Panc1 (cell line): ENCODE measurements around the gene OR5L2. TPM values are rescaled to one million over a fixed set of nuclear protein-coding genes. Genes with fewer than 3 reads are reported as not detected.
"Not testable (repeated sequence)": the region's sequence is repeated elsewhere in the genome, so short reads cannot be mapped to it uniquely, and the experiment has no call there.

Experiments used
- ATAC-seq: fragments of 200-7000 bp; cut with Tn5 transposase; 2 replicates; pipeline ENCODE4 v1.9.1; 2020; ENCODE audit warnings: mild to moderate bottlenecking, moderate library complexity
- BruUV-seq: library from RNA; stranded (reverse); fragments of 400-500 nt; replicated peaks from 2 replicates; lab custom pipeline; 2021; lab: Mats Ljungman, UMichigan
- CTCF ChIA-PET: fragments of 300-600 bp; sonication (Branson Sonifier 250); formaldehyde crosslinking; loops from one replicate; lab custom pipeline; 2022; ENCODE audit warnings: antibody characterized with exemption; lab: Charles Lee
- POLR2A ChIA-PET: fragments of 300-600 bp; sonication (Branson Sonifier 250); formaldehyde crosslinking; loops from one replicate; lab custom pipeline; 2022; ENCODE audit warnings: antibody characterized with exemption; lab: Charles Lee
- DNase-seq: peaks from one replicate; pipeline ENCODE4 v3.0.0-alpha.2; 2010; ENCODE audit warnings: low read depth, low spot score
- H3K27ac ChIP-seq: 2 replicates; pipeline ENCODE4 v1.5.1; 2011; ENCODE audit warnings: mild to moderate bottlenecking, low read length, inconsistent platforms
- H3K27me3 ChIP-seq: fragments of 200-500 bp; sonication (Bioruptor generic); 2 replicates; pipeline ENCODE4 v1.6.0; 2014; ENCODE audit warnings: low read length, inconsistent platforms; ENCODE audit not compliant: control insufficient read depth, insufficient read depth
- H3K36me3 ChIP-seq: fragments of 200-500 bp; sonication (Bioruptor generic); 2 replicates; pipeline ENCODE4 v1.5.1; 2014; ENCODE audit warnings: inconsistent platforms, mild to moderate bottlenecking, low read length, moderate library complexity; ENCODE audit not compliant: control insufficient read depth, insufficient read depth
- H3K4me1 ChIP-seq: 2 replicates; pipeline ENCODE4 v1.5.1; 2011; ENCODE audit warnings: inconsistent platforms, mild to moderate bottlenecking, low read length, moderate library complexity; ENCODE audit not compliant: control insufficient read depth, insufficient read depth
- H3K4me3 ChIP-seq, 2 experiments: 2 replicates each; pipeline ENCODE4 v1.5.1; 2011 to 2012; ENCODE audit warnings: low read depth in 2 of 2, low read length in 2 of 2, mild to moderate bottlenecking in 2 of 2, inconsistent platforms in 1 of 2, moderate library complexity in 1 of 2
- H3K9me3 ChIP-seq: fragments of 200-500 bp; sonication (Bioruptor generic); 2 replicates; pipeline ENCODE4 v1.5.1; 2014; ENCODE audit warnings: low read depth, mild to moderate bottlenecking, inconsistent platforms, low read length, moderate library complexity; ENCODE audit not compliant: control insufficient read depth, insufficient read depth
- in situ Hi-C: cut with HindIII; loops from 2 replicates; pipeline ENCODE4 v1.10.0; 2016; ENCODE audit warnings: low sequenced_read_pairs, low pct_unique_long_range_greater_than_20kb
- intact Hi-C: fragments of 100-400 bp; cut with micrococcal nuclease; formaldehyde crosslinking; loops from one replicate; pipeline ENCODE4 v1.10.0; 2022; ENCODE audit not compliant: unreplicated experiment
- total RNA-seq: library from RNA; stranded (reverse); gene quantifications from one replicate; pipeline ENCODE4 v1.2.1, GENCODE V29; 2021; ENCODE audit not compliant: unreplicated experiment

The OR5L2 gene
- total RNA-seq, 1 experiment from 2014 or later = not detected

GRCh38 chr11:55873146-55873545, 46.1 kb downstream of the OR5L2 start:
- H3K9me3 ChIP-seq, BruUV-seq, H3K4me1 ChIP-seq, ATAC-seq, H3K36me3 ChIP-seq, DNase-seq, H3K27ac ChIP-seq, H3K4me3 ChIP-seq, in situ Hi-C loops, POLR2A ChIA-PET, CTCF ChIA-PET, H3K27me3 ChIP-seq, intact Hi-C loops: not testable (repeated sequence)

Other genes starting within 250 kb of the OR5L2 start
- not detected for gene OR4C11, start 219.6 kb upstream of the OR5L2 start, total RNA-seq
- gene OR4P4, start 192.1 kb upstream of the OR5L2 start, total RNA-seq = not detected
- gene OR4S2, start 178.9 kb upstream of the OR5L2 start, total RNA-seq = not detected
- gene OR4C6, start 165.0 kb upstream of the OR5L2 start, total RNA-seq = not detected
- not detected for gene OR5D13, start 53.8 kb upstream of the OR5L2 start, total RNA-seq
- gene OR5D14, start 31.7 kb upstream of the OR5L2 start, total RNA-seq = not detected
- gene OR5L1, start 15.9 kb upstream of the OR5L2 start, total RNA-seq = not detected
- not detected for gene OR5D18, start 7.6 kb upstream of the OR5L2 start, total RNA-seq
- not detected for gene OR5D16, start 11.5 kb downstream of the OR5L2 start, total RNA-seq
- not detected for gene TRIM51, start 56.1 kb downstream of the OR5L2 start, total RNA-seq
- not detected for gene OR5W2, start 87.4 kb downstream of the OR5L2 start, total RNA-seq
- gene OR5I1, start 109.2 kb downstream of the OR5L2 start, total RNA-seq = not detected
- not detected for gene OR10AG1, start 142.7 kb downstream of the OR5L2 start, total RNA-seq
- not detected for gene OR5F1, start 167.4 kb downstream of the OR5L2 start, total RNA-seq
- gene OR5AS1, start 200.4 kb downstream of the OR5L2 start, total RNA-seq = not detected